ENCODE results near the gene ZNF414. TPM values are rescaled to one million over a fixed set of nuclear protein-coding genes. Genes with fewer than 3 reads are reported as not detected.

Gene ZNF414
- total RNA-seq, 1 donor from 2014 or later, result 10.4 TPM

- no peak for DNase-seq (ENCODE audit: low read depth)
- no peak for TF ChIP-seq CTCF (conservative IDR thresholded peaks at IDR 0.05; ENCODE audit: low read depth, low read length)
- H3K4me3 ChIP-seq (ENCODE audit: low read depth, low read length), result no peak overlapping the region
These were observed 27.3 kb downstream of the ZNF414 start for GRCh38 chr19:8486661-8487136.

- no peak overlapping the region for H3K4me3 ChIP-seq (ENCODE audit: low read depth, low read length)
- DNase-seq (ENCODE audit: low read depth), result no peak
- TF ChIP-seq CTCF (conservative IDR thresholded peaks at IDR 0.05; ENCODE audit: low read depth, low read length), result no peak
These were observed 28.2 kb downstream of the ZNF414 start for GRCh38 chr19:8485561-8486371.

DNA sequence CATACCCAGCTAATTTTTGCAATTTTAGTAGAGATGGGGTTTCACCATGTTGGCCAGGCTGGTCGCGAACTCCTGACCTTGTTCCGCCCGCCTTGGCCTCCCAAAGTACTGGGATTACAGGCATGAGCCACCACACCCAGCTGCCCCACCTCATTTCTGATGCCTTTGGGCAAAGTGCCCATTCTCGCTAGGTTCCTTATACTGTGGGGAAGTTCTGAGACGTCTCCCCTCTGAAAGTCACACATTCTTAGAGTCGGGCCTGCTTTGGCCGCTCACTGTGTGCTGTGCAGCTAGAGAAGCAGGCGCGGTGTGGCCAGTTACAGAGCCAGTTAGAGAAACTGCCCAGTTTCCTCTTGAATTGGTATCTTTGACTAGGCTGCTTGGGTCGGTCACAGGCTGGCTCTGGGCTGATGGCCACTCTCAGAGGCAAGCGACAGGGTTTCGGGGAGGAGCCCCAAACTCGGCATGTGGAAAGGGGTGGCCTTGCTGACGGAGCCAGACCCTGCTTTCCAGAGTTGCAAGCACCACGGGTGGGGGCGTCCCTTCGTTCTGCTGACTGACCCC, 29.6 kb downstream of the ZNF414 start:
- no peak for TF ChIP-seq CTCF (conservative IDR thresholded peaks at IDR 0.05; ENCODE audit: low read depth, low read length)
- DNase-seq (ENCODE audit: low read depth), result no peak
- no peak overlapping the region for H3K4me3 ChIP-seq (ENCODE audit: low read depth, low read length)

DNA sequence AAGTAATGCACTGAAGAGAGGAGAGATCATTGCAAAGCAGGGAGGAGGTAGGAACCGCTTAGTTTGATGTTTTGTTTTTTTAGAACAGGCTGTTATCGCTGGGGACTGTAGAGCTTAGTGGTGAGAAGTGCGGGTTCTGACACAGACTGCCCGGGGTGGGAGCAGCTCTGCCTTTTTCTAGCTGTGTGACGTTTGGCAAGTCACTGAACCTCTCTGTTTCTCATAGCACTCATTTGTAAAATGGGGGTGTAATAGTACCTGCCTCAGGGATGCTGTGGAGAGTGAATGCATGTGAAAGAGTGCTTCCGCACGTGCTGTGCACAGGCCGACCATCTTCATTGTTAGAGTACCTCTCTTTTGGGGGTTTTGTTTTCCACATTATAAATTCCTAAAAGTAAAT, 30.8 kb downstream of the ZNF414 start:
- TF ChIP-seq CTCF (conservative IDR thresholded peaks at IDR 0.05; ENCODE audit: low read depth, low read length), result no peak
- no peak overlapping the region for H3K4me3 ChIP-seq (ENCODE audit: low read depth, low read length)
- DNase-seq (ENCODE audit: low read depth), result no peak

DNA sequence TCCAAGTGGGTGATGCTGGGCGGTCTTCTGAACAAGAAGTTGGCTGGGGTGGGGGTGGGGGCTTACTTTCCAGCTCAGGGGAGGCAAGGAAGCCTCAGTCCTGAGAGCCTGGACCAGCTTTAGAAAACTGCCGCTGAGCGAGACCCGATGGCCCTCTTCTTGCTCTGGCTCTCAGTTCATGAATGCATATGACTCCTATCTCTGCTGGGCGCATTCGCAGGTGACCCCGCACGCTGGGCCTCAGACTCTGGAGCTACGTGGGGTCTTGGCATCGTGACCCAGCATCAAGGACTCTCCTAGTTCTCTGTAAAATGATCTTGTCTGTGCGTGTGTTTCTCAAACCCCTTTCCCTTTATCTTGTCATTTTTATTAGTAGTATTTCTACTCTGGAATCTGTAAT, 31.3 kb downstream of the ZNF414 start:
- no peak for TF ChIP-seq CTCF (conservative IDR thresholded peaks at IDR 0.05; ENCODE audit: low read depth, low read length)
- no peak overlapping the region for H3K4me3 ChIP-seq (ENCODE audit: low read depth, low read length)
- DNase-seq (ENCODE audit: low read depth), result no peak

DNA sequence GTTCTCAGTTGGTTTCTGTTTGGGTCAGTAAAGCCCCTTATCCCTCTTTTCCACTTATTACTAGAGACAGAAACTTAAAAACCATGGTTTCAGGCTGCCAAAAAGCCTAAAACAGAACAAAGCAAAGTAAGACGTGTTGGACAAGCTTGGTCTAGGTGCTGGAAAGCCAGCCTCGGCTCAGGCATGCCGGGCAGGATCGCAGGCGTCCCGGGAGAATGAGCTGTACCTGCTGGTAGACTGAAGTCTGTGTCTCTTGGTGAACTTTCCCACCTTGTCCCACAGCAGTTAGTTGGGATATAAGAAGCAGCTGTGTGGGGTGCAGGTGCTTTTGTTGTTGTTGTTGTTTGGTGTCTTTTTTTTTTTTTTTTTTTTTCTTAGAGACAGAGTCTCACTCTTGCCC, 32.4 kb downstream of the ZNF414 start:
- DNase-seq (ENCODE audit: low read depth), result no peak
- no peak for TF ChIP-seq CTCF (conservative IDR thresholded peaks at IDR 0.05; ENCODE audit: low read depth, low read length)
- H3K4me3 ChIP-seq (ENCODE audit: low read depth, low read length), result no peak overlapping the region
